Kidney (tissue), 14 donors: ENCODE measurements around the gene ZSCAN31. TPM values are rescaled to one million over a fixed set of nuclear protein-coding genes. Genes with fewer than 3 reads are reported as not detected.
"Not testable (repeated sequence)": the region's sequence is repeated elsewhere in the genome, so short reads cannot be mapped to it uniquely, and the experiment has no call there.

Experiments used
- DNase-seq, 5 donors: peaks; one replicate each; pipeline ENCODE4 v3.0.0-alpha.2; 2013 to 2020
- FAIRE-seq: peaks from 2 replicates; lab custom pipeline; 2012; peaks lifted over from hg19 to GRCh38; lab: Jason Lieb, UNC
- H3K27ac ChIP-seq, 2 donors: one replicate each; pipeline ENCODE4 v1.7.0; 2013; ENCODE audit warnings: low read depth in 2 of 2, low read length in 2 of 2, inconsistent platforms in 1 of 2
- H3K27me3 ChIP-seq: one replicate; pipeline ENCODE4 v1.7.1; 2013; ENCODE audit warnings: low read length, inconsistent platforms; ENCODE audit not compliant: control insufficient read depth, insufficient read depth
- H3K36me3 ChIP-seq, 3 donors: one replicate each; pipeline versions ENCODE4 v1.7.0 to v1.7.1; 2013; ENCODE audit warnings: low read length in 3 of 3, control low read depth in 1 of 3, inconsistent platforms in 1 of 3; ENCODE audit not compliant: insufficient read depth in 3 of 3, control insufficient read depth in 2 of 3
- H3K4me1 ChIP-seq, 3 donors: one replicate each; pipeline versions ENCODE4 v1.7.0 to v1.7.1; 2013; ENCODE audit warnings: low read length in 3 of 3, inconsistent platforms in 1 of 3, low read depth in 1 of 3; ENCODE audit not compliant: control insufficient read depth in 2 of 3, insufficient read depth in 2 of 3
- H3K4me3 ChIP-seq, 3 donors: one replicate each; pipeline versions ENCODE4 v1.7.0 to v1.8.1; 2013; ENCODE audit warnings: low read length in 3 of 3, control low read depth in 1 of 3, inconsistent platforms in 1 of 3
- H3K9ac ChIP-seq, 3 donors: one replicate each; pipeline versions ENCODE4 v1.7.0 to v1.7.1; 2013; ENCODE audit warnings: low read length in 3 of 3, control low read depth in 1 of 3, inconsistent platforms in 1 of 3
- H3K9me3 ChIP-seq, 3 donors: one replicate each; pipeline versions ENCODE4 v1.7.0 to v1.7.1; 2013; ENCODE audit warnings: low read length in 3 of 3, control low read depth in 1 of 3, inconsistent platforms in 1 of 3; ENCODE audit not compliant: control insufficient read depth in 2 of 3, insufficient read depth in 1 of 3
- CTCF ChIP-seq: IDR thresholded peaks from 3 replicates; pipeline ENCODE4 v1.5.1; 2012; ENCODE audit warnings: mild to moderate bottlenecking, moderate library complexity, borderline replicate concordance; ENCODE audit not compliant: insufficient read depth; ENCODE audit errors: extremely low read depth
- intact Hi-C: fragments of 100-400 bp; cut with DNase I; formaldehyde crosslinking; loops from one replicate; pipeline ENCODE4 v1.11.1; 2022
- polyA plus RNA-seq: library from polyadenylated mRNA; stranded (reverse); fragments of 350-450 nt; fragmentation: Illumina TruSeq; extraction: RNeasy Lipid Tissue Mini Kit (QIAGEN cat#74804); gene quantifications from one replicate; pipeline ENCODE4 v1.2.3, GENCODE V29; 2014; ENCODE audit warnings: low read depth, low replicate concordance; ENCODE audit not compliant: insufficient read depth
- total RNA-seq: library from RNA; stranded (reverse); fragmentation: NEBNext Ultra II Directional; extraction: Animal tissue kit (Norgen Biotek cat#: 25700); gene quantifications from one replicate; pipeline ENCODE4 v1.2.1, GENCODE V29; 2021
- donor health status: control.
- donor health status: control.
- donor health status: control.
- donor health status: control.
- donor health status: control.
- donor health status: DM: yes; HTN: yes; CAD: no.
- donor health status: Normal renal cell carcinoma (clear cell type).

The ZSCAN31 gene
- total and polyA plus RNA-seq, 2 donors from 2014 or later = 4.1 to 6.3 TPM

- TF ChIP-seq CTCF = no peak
- intact Hi-C loops = no loop called here
- Histone ChIP-seq H3K27me3 (no peaks in the 10 kb centered on the region), H3K27ac (no peak overlapping the region), H3K4me3 (no peak overlapping the region), H3K9ac (no peak overlapping the region), H3K9me3 (peaks cover 8 to 27% (median 16%) of the 10 kb centered on the region in 3 donors), H3K4me1 (no peaks in the 10 kb centered on the region), H3K36me3 (peaks cover 10 to 21% (median 15%) of the 10 kb centered on the region in 3 donors)
- no peak for FAIRE-seq
- DNase-seq = no peak
Observed at GRCh38 chr6:28326371-28326948, 9.5 kb downstream of the ZSCAN31 start.

GRCh38 chr6:28323813-28324424 lies 12.0 kb downstream of the ZSCAN31 start:
- FAIRE-seq = no peak
- intact Hi-C loops = no loop called here
- Histone ChIP-seq H3K27ac (no peak overlapping the region), H3K27me3 (no peaks in the 10 kb centered on the region), H3K4me3 (no peak overlapping the region), H3K9ac (no peak overlapping the region), H3K4me1 (no peaks in the 10 kb centered on the region), H3K36me3 (peaks cover 10 to 21% (median 15%) of the 10 kb centered on the region in 3 donors), H3K9me3 (peaks cover 8 to 28% (median 16%) of the 10 kb centered on the region in 3 donors)
- TF ChIP-seq CTCF = no peak
- DNase-seq = no peak

GRCh38 chr6:28322661-28323060 lies 13.3 kb downstream of the ZSCAN31 start:
- TF ChIP-seq CTCF = no peak

GRCh38 chr6:28317866-28318265 lies 18.1 kb downstream of the ZSCAN31 start:
- FAIRE-seq, intact Hi-C loops, H3K36me3 ChIP-seq, H3K9me3 ChIP-seq, H3K4me3 ChIP-seq, H3K27ac ChIP-seq, H3K9ac ChIP-seq, H3K4me1 ChIP-seq, H3K27me3 ChIP-seq, DNase-seq: not testable (repeated sequence)

More at GRCh38 chr6:28322661-28323060, 13.3 kb downstream of the ZSCAN31 start:
- Histone ChIP-seq H3K4me1 (no peaks in the 10 kb centered on the region), H3K36me3 (peaks cover 10 to 20% (median 15%) of the 10 kb centered on the region in 3 donors), H3K9ac (no peak overlapping the region), H3K9me3 (peaks cover 8 to 27% (median 16%) of the 10 kb centered on the region in 3 donors), H3K4me3 (no peak overlapping the region), H3K27ac (no peak overlapping the region), H3K27me3 (no peaks in the 10 kb centered on the region)
- intact Hi-C loops = no loop called here
- FAIRE-seq (no peak), DNase-seq (no peak)
